ENCODE results near the gene FRS2.
A peak's percentile ranks its signal among the peaks of the same experiment; 100 is the strongest.

FRS2 gene

GRCh38 chr12:69534389-69534822 is 64.2 kb downstream of the FRS2 start:
- no peak for DNase-seq

- DNase-seq = no peak
These were observed 70.8 kb downstream of the FRS2 start for GRCh38 chr12:69540987-69541386.

GRCh38 chr12:69544087-69544486 is 73.9 kb downstream of the FRS2 start:
- DNase-seq = no peak

GRCh38 chr12:69545081-69545480 is 74.9 kb downstream of the FRS2 start:
- DNase-seq = no peak

- no peak for DNase-seq
These were observed 76.7 kb downstream of the FRS2 start for GRCh38 chr12:69546693-69547438.

- DNase-seq = no peak
These were observed 78.5 kb downstream of the FRS2 start for GRCh38 chr12:69548687-69549086.

GRCh38 chr12:69550569-69551350 is 80.6 kb downstream of the FRS2 start:
- no peak for DNase-seq

GRCh38 chr12:69553628-69554248 is 83.5 kb downstream of the FRS2 start:
- DNase-seq = no peak

- DNase-seq = no peak
These were observed 85.3 kb downstream of the FRS2 start for GRCh38 chr12:69555461-69555860.

- DNase-seq = no peak
These were observed 86.2 kb downstream of the FRS2 start for GRCh38 chr12:69556383-69556782.

GRCh38 chr12:69563166-69563762 is 93.1 kb downstream of the FRS2 start:
- DNase-seq = no peak

- no peak for DNase-seq
These were observed 96.4 kb downstream of the FRS2 start for GRCh38 chr12:69566603-69567002.

GRCh38 chr12:69569236-69569635 is 99.0 kb downstream of the FRS2 start:
- no peak for DNase-seq

- DNase-seq = no peak
These were observed 99.9 kb downstream of the FRS2 start for GRCh38 chr12:69570000-69570516.

- peak; percentile 66 for DNase-seq
These were observed 100.6 kb downstream of the FRS2 start for GRCh38 chr12:69570545-69571399.

- DNase-seq = no peak
These were observed 105.2 kb downstream of the FRS2 start for GRCh38 chr12:69575346-69575745.

- no peak for DNase-seq
These were observed 108.1 kb downstream of the FRS2 start for GRCh38 chr12:69578283-69578682.

- DNase-seq = no peak
These were observed 108.8 kb downstream of the FRS2 start for GRCh38 chr12:69579029-69579428.

- DNase-seq = no peak
These were observed 109.9 kb downstream of the FRS2 start for GRCh38 chr12:69580074-69580473.

GRCh38 chr12:69583203-69583602 is 113.0 kb downstream of the FRS2 start:
- no peak for DNase-seq

- DNase-seq = peak; percentile 98
These were observed 115.2 kb downstream of the FRS2 start, which contains the start of gene CCT2 for GRCh38 chr12:69585189-69586062. TSS of gene CCT2 (plus strand) at chr12:69585459. CDS start at chr12:69585522, 63 bp downstream.

All from CD4-positive, alpha-beta T cell treated with Interleukin-6 for 4 hours (primary cell).